ENCODE measurements around the gene DHDH. TPM values are rescaled to one million over a fixed set of nuclear protein-coding genes. Genes with fewer than 3 reads are reported as not detected.

DHDH gene
- total and polyA plus RNA-seq, 12 donors, result 0.17 to 0.51 TPM; not detected in 10

GRCh38 chr19:48965806-48966540 lies 32.5 kb downstream of the DHDH start:
- H3K27me3 ChIP-seq, result no peaks in the 10 kb centered on the region
- peak; percentile 48 to 78 (median 69) for ATAC-seq
- peak overlapping the region; percentile 65 to 100 (median 88) for H3K4me3 ChIP-seq
- WGBS, 2 donors, result 13 to 15% methylated on average over 36 of the region's 36 CpGs
- peaks cover 0 to 54% (median 33%) of the 10 kb centered on the region in 9 donors for H3K36me3 ChIP-seq
- intact Hi-C loops (cut with DNase I), result loop anchor here in 8 of 10 donors (1.0 to 10.0 kb wide), 10 partner anchors 66 to 331 kb away; partner anchors contain the start of genes PPP1R15A (in 5 of the 8), CA11 (in 2 of the 8), DBP (in 2 of the 8) and NUCB1 (in 1 of the 8)
- no peaks in the 10 kb centered on the region for H3K9me3 ChIP-seq
- no peak for TF ChIP-seq CTCF (IDR thresholded peaks at IDR 0.05)
- peak overlapping the region; percentile 84 to 96 (median 89) for H3K27ac ChIP-seq
- peaks cover 15 to 69% (median 61%) of the 10 kb centered on the region in 9 donors for H3K4me1 ChIP-seq
- DNase-seq, result peak; percentile 86 to 90

GRCh38 chr19:48966541-48967345 lies 33.2 kb downstream of the DHDH start:
- 83 to 89% methylated on average over 10 of the region's 10 CpGs for WGBS, 2 donors
- intact Hi-C loops (cut with DNase I), result loop anchor here in 7 of 10 donors (5.0 to 10.0 kb wide), 7 partner anchors 89 to 332 kb away; partner anchors contain the start of genes PPP1R15A (in 4 of the 7), CA11 (in 2 of the 7) and DBP (in 2 of the 7)
- Histone ChIP-seq H3K4me3 (peak overlapping the region; percentile 65 to 100 (median 88)), H3K4me1 (peaks cover 15 to 75% (median 63%) of the 10 kb centered on the region in 9 donors), H3K9me3 (no peaks in the 10 kb centered on the region), H3K27ac (peak overlapping the region in 9 of 10 donors; percentile 84 to 96 (median 91)), H3K27me3 (no peaks in the 10 kb centered on the region), H3K36me3 (peaks cover 0 to 60% (median 34%) of the 10 kb centered on the region in 9 donors)
- ATAC-seq (no peak), DNase-seq (no peak)
- TF ChIP-seq CTCF (IDR thresholded peaks at IDR 0.05), result no peak

- TF ChIP-seq CTCF (IDR thresholded peaks at IDR 0.05), result no peak
- peaks cover 0 to 68% (median 42%) of the 10 kb centered on the region in 9 donors for H3K36me3 ChIP-seq
- peak overlapping the region in 9 of 10 donors; percentile 1 to 96 (median 87) for H3K27ac ChIP-seq
- intact Hi-C loops (cut with DNase I), result loop anchor here in 7 of 10 donors (5.0 to 10.0 kb wide), 7 partner anchors 90 to 333 kb away; partner anchors contain the start of genes PPP1R15A (in 4 of the 7), CA11 (in 2 of the 7) and DBP (in 2 of the 7)
- H3K27me3 ChIP-seq, result no peaks in the 10 kb centered on the region
- peak overlapping the region in 7 of 10 donors; percentile 68 to 100 (median 89) for H3K4me3 ChIP-seq
- 79 to 85% methylated on average over 14 of the region's 14 CpGs for WGBS, 2 donors
- no peaks in the 10 kb centered on the region for H3K9me3 ChIP-seq
- ATAC-seq (peak in 1 of 8 donors; percentile 0), DNase-seq (no peak)
- peaks cover 15 to 70% (median 56%) of the 10 kb centered on the region in 9 donors for H3K4me1 ChIP-seq
These were observed 34.1 kb downstream of the DHDH start for GRCh38 chr19:48967346-48968178.

All from heart right ventricle (tissue), 16 donors.